Measurements from ENCODE around the gene RNF215. TPM values are rescaled to one million over a fixed set of nuclear protein-coding genes. Genes with fewer than 3 reads are reported as not detected.

The RNF215 gene
- polyA plus RNA-seq, 1 experiment, result 15.8 TPM

GRCh38 chr22:30332551-30332950, 54.7 kb downstream of the RNF215 start:
- POLR2A ChIA-PET, result no interaction called here
- CTCF ChIA-PET, result interaction anchor here (1.3 kb wide), 1 partner anchor 18 kb away, joined by 4 read pairs; no protein-coding TSS in a partner anchor
- H3K4me3 ChIP-seq (ENCODE audit: low read depth, low read length), result no peak overlapping the region

More at GRCh38 chr22:30332551-30332950, 54.7 kb downstream of the RNF215 start:
- peaks cover 23% of the 10 kb centered on the region for H3K36me3 ChIP-seq (ENCODE audit: control insufficient read depth, insufficient read depth, low read length)
- no peak for DNase-seq (ENCODE audit: low read depth)
- H3K27me3 ChIP-seq (ENCODE audit: control insufficient read depth, insufficient read depth, low read length), result no peaks in the 10 kb centered on the region
- TF ChIP-seq CTCF (IDR thresholded peaks at IDR 0.05; ENCODE audit: insufficient read depth, low read depth, low read length), result no peak

Small RNAs within 50 kb of the gene (small RNA-seq; reads per million reads assigned to genes)
- gene AC004832.3 (ENCODE audit: insufficient read length, low read depth, low replicate concordance) (not detected), gene RNU6-564P (ENCODE audit: insufficient read length, low read depth, low replicate concordance) (not detected)

Other genes with a start within 250 kb of the RNF215 start
- gene LIF, start 140.7 kb downstream of the RNF215 start, polyA plus RNA-seq (2011; rRNA removed), result 3.8 and 5.8 TPM in 2 replicates
- not detected in 2 replicates for gene OSM, start 120.6 kb downstream of the RNF215 start, polyA plus RNA-seq (2011; rRNA removed)
- gene CASTOR1, start 97.9 kb downstream of the RNF215 start, polyA plus RNA-seq (2011; rRNA removed), result 7.7 and 16.4 TPM in 2 replicates
- 13.6 and 22.1 TPM in 2 replicates for gene TBC1D10A, start 60.5 kb downstream of the RNF215 start, polyA plus RNA-seq (2011; rRNA removed)
- 43.2 and 66.8 TPM in 2 replicates for gene SF3A1, start 30.5 kb downstream of the RNF215 start, polyA plus RNA-seq (2011; rRNA removed)
- 1.3 and 1.6 TPM in 2 replicates for gene CCDC157, start 30.4 kb downstream of the RNF215 start, polyA plus RNA-seq (2011; rRNA removed)
- gene SEC14L2, start 9.6 kb upstream of the RNF215 start, polyA plus RNA-seq (2011; rRNA removed), result 20.1 and 22.8 TPM in 2 replicates
- 4.9 and 8.3 TPM in 2 replicates for gene MTFP1, start 38.4 kb upstream of the RNF215 start, polyA plus RNA-seq (2011; rRNA removed)
- not detected in 2 replicates for gene SEC14L3, start 84.6 kb upstream of the RNF215 start, polyA plus RNA-seq (2011; rRNA removed)
- not detected in 2 replicates for gene SEC14L4, start 118.3 kb upstream of the RNF215 start, polyA plus RNA-seq (2011; rRNA removed)
- 0.05 and 0.09 TPM in 2 replicates for gene SEC14L6, start 159.3 kb upstream of the RNF215 start, polyA plus RNA-seq (2011; rRNA removed)
- gene GAL3ST1, start 187.3 kb upstream of the RNF215 start, polyA plus RNA-seq (2011; rRNA removed), result not detected in 2 replicates
- 89.2 and 109 TPM in 2 replicates for gene PES1, start 204.5 kb upstream of the RNF215 start, polyA plus RNA-seq (2011; rRNA removed)
- 9.1 and 15.8 TPM in 2 replicates for gene TCN2, start 219.8 kb upstream of the RNF215 start, polyA plus RNA-seq (2011; rRNA removed)
- gene SLC35E4, start 248.4 kb upstream of the RNF215 start, polyA plus RNA-seq (2011; rRNA removed), result 2.9 and 4.9 TPM in 2 replicates